Measurements from ENCODE around the gene PTPRG. TPM values are rescaled to one million over a fixed set of nuclear protein-coding genes. Genes with fewer than 3 reads are reported as not detected.

The PTPRG gene
- total RNA-seq, 3 donors from 2014 or later (not counting 1 experiment from before 2014, with no cell fraction given) = 1.0 to 2.9 (median 2.5) TPM

- 91% methylated on average over 5 of the region's 9 CpGs for WGBS (ENCODE audit: insufficient coverage)
These were observed 338.5 kb downstream of the PTPRG start for GRCh38 chr3:61899700-61900462.

GRCh38 chr3:61901496-61901895, 340.1 kb downstream of the PTPRG start:
- no peaks in the 10 kb centered on the region for H3K4me1 Mint-ChIP-seq
- H3K9me3 Mint-ChIP-seq = peaks cover 0 to 8% of the 10 kb centered on the region in 2 donors
- Histone ChIP-seq H3K4me3 (ENCODE audit: low read length) (no peak overlapping the region), H3K27me3 (ENCODE audit: control insufficient read depth, insufficient read depth, low read length) (no peaks in the 10 kb centered on the region), H3K9me3 (ENCODE audit: control insufficient read depth, insufficient read depth, low read length) (no peaks in the 10 kb centered on the region), H3K36me3 (ENCODE audit: control insufficient read depth, insufficient read depth, low read length) (no peaks in the 10 kb centered on the region), H3K27ac (ENCODE audit: low read length) (no peak overlapping the region), H3K4me1 (ENCODE audit: control insufficient read depth, insufficient read depth, low read length) (no peaks in the 10 kb centered on the region)
- no peak for TF ChIP-seq CTCF (IDR thresholded peaks at IDR 0.05)
- no peak overlapping the region for H3K4me3 Mint-ChIP-seq
- 83% methylated on average over 2 of the region's 2 CpGs for WGBS (ENCODE audit: insufficient coverage)
- H3K27ac Mint-ChIP-seq = no peak overlapping the region
- H3K36me3 Mint-ChIP-seq = no peaks in the 10 kb centered on the region
- no peak for DNase-seq
- H3K27me3 Mint-ChIP-seq (ENCODE audit: low read depth in 2 of 2) = no peaks in the 10 kb centered on the region
- intact Hi-C loops (cut with micrococcal nuclease) = no loop called here
- ATAC-seq = no peak

More at GRCh38 chr3:61899700-61900462, 338.5 kb downstream of the PTPRG start:
- intact Hi-C loops (cut with micrococcal nuclease) = no loop called here
- no peak overlapping the region for H3K27ac Mint-ChIP-seq
- Histone ChIP-seq H3K27ac (ENCODE audit: low read length) (no peak overlapping the region), H3K9me3 (ENCODE audit: control insufficient read depth, insufficient read depth, low read length) (no peaks in the 10 kb centered on the region), H3K4me1 (ENCODE audit: control insufficient read depth, insufficient read depth, low read length) (peaks cover under 1% of the 10 kb centered on the region), H3K36me3 (ENCODE audit: control insufficient read depth, insufficient read depth, low read length) (no peaks in the 10 kb centered on the region), H3K27me3 (ENCODE audit: control insufficient read depth, insufficient read depth, low read length) (no peaks in the 10 kb centered on the region), H3K4me3 (ENCODE audit: low read length) (no peak overlapping the region)
- no peak overlapping the region for H3K4me3 Mint-ChIP-seq
- DNase-seq = no peak
- no peaks in the 10 kb centered on the region for H3K36me3 Mint-ChIP-seq
- no peak for ATAC-seq
- no peaks in the 10 kb centered on the region for H3K27me3 Mint-ChIP-seq (ENCODE audit: low read depth in 2 of 2)
- TF ChIP-seq CTCF (IDR thresholded peaks at IDR 0.05) = no peak
- H3K4me1 Mint-ChIP-seq = peaks cover 6 to 7% of the 10 kb centered on the region in 2 donors
- peaks cover 0 to 8% of the 10 kb centered on the region in 2 donors for H3K9me3 Mint-ChIP-seq

- no peaks in the 10 kb centered on the region for H3K9me3 ChIP-seq (ENCODE audit: control insufficient read depth, insufficient read depth, low read length)
- H3K4me1 Mint-ChIP-seq = no peaks in the 10 kb centered on the region
- no peak overlapping the region for H3K27ac ChIP-seq (ENCODE audit: low read length)
- H3K9me3 Mint-ChIP-seq = peaks cover 0 to 8% of the 10 kb centered on the region in 2 donors
- no peaks in the 10 kb centered on the region for H3K36me3 ChIP-seq (ENCODE audit: control insufficient read depth, insufficient read depth, low read length)
- TF ChIP-seq CTCF (IDR thresholded peaks at IDR 0.05) = no peak
- H3K27me3 ChIP-seq (ENCODE audit: control insufficient read depth, insufficient read depth, low read length) = no peaks in the 10 kb centered on the region
- no peaks in the 10 kb centered on the region for H3K36me3 Mint-ChIP-seq
- intact Hi-C loops (cut with micrococcal nuclease) = no loop called here
- DNase-seq (no peak), ATAC-seq (no peak)
- WGBS (ENCODE audit: insufficient coverage) = 67% methylated on average over 2 of the region's 2 CpGs
- no peak overlapping the region for H3K4me3 ChIP-seq (ENCODE audit: low read length)
- H3K27ac Mint-ChIP-seq = no peak overlapping the region
- H3K4me1 ChIP-seq (ENCODE audit: control insufficient read depth, insufficient read depth, low read length) = no peaks in the 10 kb centered on the region
- no peaks in the 10 kb centered on the region for H3K27me3 Mint-ChIP-seq (ENCODE audit: low read depth in 2 of 2)
- no peak overlapping the region for H3K4me3 Mint-ChIP-seq
These were observed 340.6 kb downstream of the PTPRG start for GRCh38 chr3:61901986-61902385.

- no peak for TF ChIP-seq CTCF (IDR thresholded peaks at IDR 0.05)
- H3K36me3 Mint-ChIP-seq = no peaks in the 10 kb centered on the region
These were observed 341.7 kb downstream of the PTPRG start for GRCh38 chr3:61903074-61903473.

More at GRCh38 chr3:61903074-61903473, 341.7 kb downstream of the PTPRG start:
- intact Hi-C loops (cut with micrococcal nuclease) = no loop called here
- Mint-ChIP-seq H3K27me3 (ENCODE audit: low read depth in 2 of 2) (no peaks in the 10 kb centered on the region), H3K9me3 (peaks cover 0 to 7% of the 10 kb centered on the region in 2 donors), H3K4me3 (no peak overlapping the region), H3K4me1 (no peaks in the 10 kb centered on the region), H3K27ac (no peak overlapping the region)
- Histone ChIP-seq H3K36me3 (ENCODE audit: control insufficient read depth, insufficient read depth, low read length) (no peaks in the 10 kb centered on the region), H3K4me3 (ENCODE audit: low read length) (no peak overlapping the region), H3K4me1 (ENCODE audit: control insufficient read depth, insufficient read depth, low read length) (no peaks in the 10 kb centered on the region), H3K27me3 (ENCODE audit: control insufficient read depth, insufficient read depth, low read length) (no peaks in the 10 kb centered on the region), H3K27ac (ENCODE audit: low read length) (no peak overlapping the region), H3K9me3 (ENCODE audit: control insufficient read depth, insufficient read depth, low read length) (no peaks in the 10 kb centered on the region)
- DNase-seq (no peak), ATAC-seq (no peak)
- 84% methylated on average over 9 of the region's 9 CpGs for WGBS (ENCODE audit: insufficient coverage)

Measured in natural killer cell (primary cell).